GM18517 (cell line): ENCODE results near the gene PSMD14.

ENCODE experiments used
- ATAC-seq: cut with Tn5 transposase; IDR thresholded peaks from one replicate; pipeline ENCODE4 v1.9.1; 2021; ENCODE audit warnings: mild to moderate bottlenecking, moderate library complexity; ENCODE audit not compliant: unreplicated experiment

PSMD14 gene

GRCh38 chr2:161381546-161381945, 73.3 kb downstream of the PSMD14 start:
- no peak for ATAC-seq

GRCh38 chr2:161382747-161383146, 74.5 kb downstream of the PSMD14 start:
- ATAC-seq: no peak

- peak; percentile 83 for ATAC-seq
These were observed 76.6 kb downstream of the PSMD14 start for GRCh38 chr2:161384864-161385263.

GRCh38 chr2:161386228-161386824, 78.1 kb downstream of the PSMD14 start:
- peak; percentile 60 for ATAC-seq

DNA sequence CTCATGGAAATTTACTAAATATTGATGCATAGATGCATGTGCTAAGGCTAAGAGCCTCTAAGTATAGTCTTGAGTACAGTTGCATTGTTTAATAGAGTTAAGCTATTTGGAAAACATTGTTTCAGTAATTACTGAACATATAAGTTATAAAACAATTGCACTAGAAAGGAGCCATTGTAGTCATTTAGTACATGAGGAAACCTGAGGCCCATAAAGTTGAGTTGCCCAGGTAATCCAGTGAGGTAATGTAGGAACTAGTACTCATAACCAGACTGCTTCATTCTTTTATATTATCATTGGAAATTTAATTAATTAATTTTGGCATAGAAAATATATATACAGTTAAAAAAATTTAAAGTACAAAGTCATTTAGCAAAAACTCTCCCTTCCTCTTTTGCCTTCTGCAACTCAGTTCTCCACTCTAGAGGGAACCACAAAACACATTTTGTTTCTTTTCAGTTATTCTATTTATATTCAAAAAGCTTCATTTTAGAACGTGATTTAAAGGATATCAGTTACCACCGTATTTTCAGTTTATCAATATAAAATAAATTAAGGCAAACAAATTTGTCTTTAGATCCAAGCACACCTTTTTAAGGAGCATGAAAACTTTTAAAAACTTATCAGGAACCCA, 80.0 kb downstream of the PSMD14 start:
- no peak for ATAC-seq

- ATAC-seq: no peak
These were observed 83.7 kb downstream of the PSMD14 start for GRCh38 chr2:161391737-161392506.

DNA sequence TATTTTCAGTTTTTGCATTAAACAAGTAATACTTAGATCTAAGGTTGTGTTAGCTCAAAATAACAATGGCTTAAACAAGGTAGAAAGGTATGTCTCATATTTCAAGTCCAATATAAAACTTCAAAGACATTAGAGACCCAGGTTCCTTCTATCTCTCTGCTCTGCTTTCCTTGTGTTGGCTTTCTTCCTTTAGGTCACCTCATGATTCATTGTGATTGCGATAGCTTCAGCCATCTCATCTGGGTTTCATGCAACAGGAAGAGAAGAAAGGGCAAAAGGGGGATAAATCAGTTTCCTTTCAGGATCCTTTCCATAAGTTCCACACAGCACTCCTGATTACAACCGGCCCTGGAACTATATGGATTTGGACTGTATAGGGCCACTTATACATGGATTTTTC, 91.9 kb downstream of the PSMD14 start:
- no peak for ATAC-seq

- no peak for ATAC-seq
These were observed 94.1 kb downstream of the PSMD14 start for GRCh38 chr2:161402297-161402696.

- ATAC-seq: no peak
These were observed 98.1 kb downstream of the PSMD14 start for GRCh38 chr2:161406316-161406715.

DNA sequence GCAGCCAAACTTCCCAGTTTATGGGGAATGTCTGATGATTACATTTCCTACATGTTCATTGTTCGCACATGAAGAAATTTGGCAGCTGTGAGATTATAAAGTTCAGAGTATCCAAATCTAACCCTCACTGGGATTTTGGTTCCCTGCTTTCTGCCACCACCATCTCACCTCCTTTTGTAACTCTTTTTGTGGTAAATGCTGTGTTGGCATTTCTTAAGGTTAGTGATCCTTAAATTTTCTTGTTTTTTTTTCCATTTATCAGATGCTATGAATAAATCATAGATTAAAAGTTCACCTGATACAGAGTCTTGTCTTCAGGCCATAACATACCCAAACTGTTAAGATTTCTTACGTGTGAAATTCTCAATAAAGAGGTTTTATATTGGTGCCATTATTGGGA, 99.4 kb downstream of the PSMD14 start:
- ATAC-seq: no peak

DNA sequence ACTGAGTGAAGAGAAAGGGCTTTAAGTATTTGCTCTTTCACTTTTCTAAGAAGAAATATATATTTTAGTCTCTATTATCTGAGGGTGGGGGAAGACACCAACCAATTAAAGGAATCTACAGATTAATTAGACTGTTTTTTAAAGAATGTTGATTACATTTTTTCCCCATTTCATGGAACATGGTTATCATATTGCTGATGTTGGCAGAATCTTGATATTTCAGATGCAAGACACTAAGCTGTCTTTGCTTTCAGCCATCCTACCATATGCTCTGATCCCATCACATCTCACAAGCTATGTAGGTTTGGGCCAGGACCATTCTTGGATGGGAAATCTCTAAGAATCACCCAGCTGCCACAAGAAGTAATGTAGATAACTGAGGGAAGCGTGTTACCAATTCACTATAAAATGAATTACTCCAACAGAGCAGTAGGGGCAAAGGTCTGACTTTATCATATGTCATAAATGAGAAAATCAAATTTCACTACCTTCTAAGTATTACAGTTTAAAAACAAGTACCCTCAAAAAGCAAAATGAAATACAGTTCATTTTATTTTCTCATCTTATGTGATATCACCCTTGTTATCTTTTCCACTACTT, 101.2 kb downstream of the PSMD14 start:
- no peak for ATAC-seq

GRCh38 chr2:161412346-161412745, 104.1 kb downstream of the PSMD14 start:
- ATAC-seq: no peak

GRCh38 chr2:161414042-161415033, 106.1 kb downstream of the PSMD14 start:
- ATAC-seq: peak; percentile 51

DNA sequence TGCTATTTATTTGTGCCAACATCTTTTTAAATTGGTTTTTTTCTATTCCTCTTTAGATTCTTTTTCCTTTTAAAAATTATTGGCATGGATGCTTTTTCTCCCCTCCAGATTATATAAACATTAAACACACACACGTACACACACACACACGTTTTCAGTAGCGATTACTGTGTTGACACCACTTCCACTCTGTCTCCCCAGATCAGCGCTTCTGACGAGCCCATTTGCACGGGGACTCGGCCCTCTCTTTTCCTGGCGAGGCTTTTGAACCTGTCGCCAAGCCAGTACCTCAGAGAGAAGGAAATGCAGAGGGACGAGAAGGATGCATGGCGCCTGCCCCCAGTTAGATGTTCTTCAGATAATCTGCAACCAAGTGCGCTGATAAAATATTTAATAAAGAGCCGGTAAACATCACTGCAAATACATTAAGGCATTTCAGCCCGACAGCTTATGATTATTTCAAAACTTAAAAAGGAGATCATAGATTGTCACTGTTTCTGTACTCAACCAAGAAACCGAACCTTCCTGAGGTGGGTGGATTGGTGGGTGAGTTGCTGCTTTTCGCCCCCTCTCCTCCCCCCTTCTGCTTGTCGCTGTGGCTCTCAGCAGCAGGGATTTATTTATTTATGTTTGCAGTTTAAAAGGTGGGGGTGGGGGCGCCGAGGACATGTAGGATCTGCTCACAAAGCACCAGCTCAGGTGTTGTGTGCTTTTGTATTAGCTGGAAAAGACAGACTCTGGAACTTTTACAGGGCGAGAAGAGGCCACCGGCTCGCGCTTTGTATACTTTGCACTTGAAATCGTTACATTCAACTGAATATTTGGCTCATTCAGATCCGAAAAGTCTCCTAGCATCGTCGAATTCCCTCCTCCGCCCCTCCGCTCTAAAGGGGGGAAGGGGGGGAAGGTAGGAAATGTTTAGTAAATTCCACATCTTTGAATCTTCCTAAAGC, 107.1 kb downstream of the PSMD14 start:
- peak; percentile 26 for ATAC-seq

GRCh38 chr2:161415987-161416707, 107.9 kb downstream of the PSMD14 start, which contains the start of gene TBR1:
TSS of gene TBR1 (plus strand) at chr2:161416297. CDS start at chr2:161416411, 114 bp downstream.
- no peak for ATAC-seq

- ATAC-seq: no peak
These were observed 108.6 kb downstream of the PSMD14 start for GRCh38 chr2:161416708-161417437.

- no peak for ATAC-seq
These were observed 109.4 kb downstream of the PSMD14 start for GRCh38 chr2:161417438-161418274.
